ENCODE measurements around the gene IDUA. TPM values are rescaled to one million over a fixed set of nuclear protein-coding genes. Genes with fewer than 3 reads are reported as not detected.
A peak's percentile ranks its signal among the peaks of the same experiment; 100 is the strongest.

IDUA gene
- total RNA-seq, 1 donor from 2014 or later, result 5.8 TPM

DNA sequence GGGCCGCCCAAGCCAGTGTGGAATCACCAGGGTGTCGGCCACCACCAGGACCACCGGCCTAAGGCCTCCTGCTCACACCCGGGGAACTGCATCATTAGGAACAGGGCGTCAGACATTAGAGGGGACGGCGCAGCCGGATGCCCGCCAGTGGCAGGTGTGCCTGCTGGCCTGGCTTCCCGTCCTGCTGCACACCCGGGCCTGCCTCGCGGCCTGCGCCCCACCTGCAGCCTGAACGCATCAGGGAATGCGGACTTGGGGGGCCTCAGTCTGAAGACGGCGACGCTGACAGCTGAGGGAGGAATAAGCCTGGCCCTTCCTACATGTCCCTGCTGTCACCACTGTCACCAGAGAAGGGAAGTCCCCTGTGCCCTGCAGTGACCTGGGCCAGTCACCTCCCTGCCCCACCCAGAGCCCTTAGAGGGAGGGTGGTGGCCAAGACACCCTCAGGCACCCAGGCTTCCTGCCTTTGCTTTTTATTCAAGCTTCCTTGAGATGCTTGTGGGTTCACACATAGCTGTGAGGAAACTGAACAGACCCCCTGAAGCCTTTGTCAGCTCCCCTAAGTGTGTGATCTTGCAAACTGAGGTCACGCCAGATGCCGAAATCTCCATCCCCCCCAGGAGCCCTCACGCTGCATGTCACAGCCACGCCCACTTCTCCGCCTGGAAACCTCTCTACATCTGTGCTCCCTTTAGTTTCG lies 16.6 kb upstream of the IDUA start:
- DNase-seq (ENCODE audit: low read depth), result no peak
- no peak for TF ChIP-seq CTCF (conservative IDR thresholded peaks at IDR 0.05; ENCODE audit: low read depth, low read length)
- H3K4me3 ChIP-seq (ENCODE audit: low read depth, low read length), result no peak overlapping the region

DNA sequence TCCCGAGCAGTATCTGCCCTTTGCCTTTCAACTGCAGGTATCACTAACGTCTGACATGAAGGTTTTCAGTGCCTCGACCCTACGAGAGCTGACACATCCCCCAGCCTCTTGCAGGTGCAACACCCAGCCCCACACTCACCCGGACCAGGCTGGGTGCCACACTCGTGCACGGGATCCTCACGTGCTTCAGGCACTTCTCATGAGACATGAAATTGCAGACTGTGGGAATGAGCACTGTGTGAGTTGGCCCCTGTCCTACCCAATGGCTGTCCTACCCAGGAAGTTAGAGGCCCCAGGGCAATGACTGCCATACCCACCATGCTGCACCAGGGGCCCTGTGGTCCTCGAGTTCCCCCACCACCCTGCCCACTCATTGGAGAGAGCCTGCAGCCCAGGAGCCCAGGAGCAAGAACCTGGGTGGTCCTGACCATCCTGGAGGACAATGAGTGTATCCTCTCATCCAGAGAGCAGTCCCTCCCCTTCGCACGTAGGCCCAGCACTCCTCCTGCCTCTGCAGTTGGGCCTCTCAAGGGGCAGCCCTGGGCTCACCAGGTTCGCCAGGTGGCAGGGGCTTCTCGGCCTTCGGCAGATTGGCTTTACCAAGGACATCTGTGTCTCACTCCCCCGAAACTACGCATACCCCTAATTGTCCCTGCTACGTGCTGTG lies 15.9 kb upstream of the IDUA start:
- no peak overlapping the region for H3K4me3 ChIP-seq (ENCODE audit: low read depth, low read length)
- TF ChIP-seq CTCF (conservative IDR thresholded peaks at IDR 0.05; ENCODE audit: low read depth, low read length), result no peak
- DNase-seq (ENCODE audit: low read depth), result no peak

DNA sequence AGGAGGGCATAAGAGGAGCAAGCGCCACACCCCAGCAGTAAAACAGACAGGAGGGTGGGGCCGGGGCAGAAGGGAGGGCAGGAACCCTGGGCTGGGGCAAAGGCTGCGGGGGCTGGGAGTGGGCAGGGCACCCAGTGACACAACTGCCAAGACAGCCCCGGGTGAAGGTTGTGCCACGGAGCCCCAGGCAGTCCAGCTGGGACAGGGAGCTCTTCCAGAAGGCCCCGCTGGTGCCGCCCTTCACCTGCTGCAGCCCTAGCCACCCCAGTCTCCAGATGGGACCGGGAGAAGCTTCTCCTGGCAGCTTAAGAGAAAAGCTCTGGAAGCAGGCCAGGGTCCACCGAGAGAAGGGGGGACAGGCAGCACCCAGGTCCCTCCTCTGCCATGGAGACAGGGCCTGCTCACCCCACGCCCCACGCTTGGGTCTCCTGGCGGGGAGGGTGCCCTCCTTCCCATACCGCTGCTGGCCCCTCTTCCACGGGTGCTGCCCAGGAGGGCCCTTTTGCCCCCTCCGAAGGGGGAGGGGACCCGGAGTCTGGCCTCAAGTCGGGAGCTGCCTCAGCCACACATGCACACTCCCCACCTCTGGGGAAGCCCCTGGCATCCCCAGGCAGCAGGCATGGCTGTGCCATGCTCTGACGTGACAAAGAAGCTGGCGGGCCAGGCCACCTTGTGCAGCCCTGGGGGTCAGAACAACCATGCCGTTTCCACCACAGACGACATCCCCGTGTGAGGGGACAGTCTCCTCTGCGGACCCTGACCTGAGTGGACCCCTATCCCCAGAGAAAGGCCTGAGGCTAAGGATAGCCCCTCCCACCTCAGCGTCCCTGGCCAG lies 15.0 kb upstream of the IDUA start:
- no peak for TF ChIP-seq CTCF (conservative IDR thresholded peaks at IDR 0.05; ENCODE audit: low read depth, low read length)
- no peak for DNase-seq (ENCODE audit: low read depth)
- H3K4me3 ChIP-seq (ENCODE audit: low read depth, low read length), result peak overlapping the region; percentile 66

- DNase-seq (ENCODE audit: low read depth), result no peak
- peak overlapping the region; percentile 66 for H3K4me3 ChIP-seq (ENCODE audit: low read depth, low read length)
- TF ChIP-seq CTCF (conservative IDR thresholded peaks at IDR 0.05; ENCODE audit: low read depth, low read length), result no peak
Measured at GRCh38 chr4:972651-973424, 14.0 kb upstream of the IDUA start.

- no peak for TF ChIP-seq CTCF (conservative IDR thresholded peaks at IDR 0.05; ENCODE audit: low read depth, low read length)
- no peak for DNase-seq (ENCODE audit: low read depth)
- peak within 1 kb of the TSS; percentile 66 for H3K4me3 ChIP-seq (ENCODE audit: low read depth, low read length)
Measured at GRCh38 chr4:973431-974397, 13.1 kb upstream of the IDUA start, which contains the start of gene DGKQ. DGKQ (minus strand) TSS chr4:973569; CDS start chr4:973482, 87 bp downstream.
